HepG2 (cell line): ENCODE measurements around the gene AMZ2. TPM values are rescaled to one million over a fixed set of nuclear protein-coding genes. Genes with fewer than 3 reads are reported as not detected.

Experiments used
- CBX5 ChIP-seq: sonication (generic); formaldehyde crosslinking; IDR thresholded peaks from 2 replicates; pipeline ENCODE4 v1.4.0; 2020; ENCODE audit warnings: missing genetic modification reagents, borderline replicate concordance
- DNMT1 ChIP-seq: sonication (generic); formaldehyde crosslinking; IDR thresholded peaks from 2 replicates; pipeline ENCODE4 v1.5.1; 2020; ENCODE audit warnings: mild to moderate bottlenecking, missing genetic modification reagents
- EED ChIP-seq: sonication (generic); formaldehyde crosslinking; IDR thresholded peaks from 2 replicates; pipeline ENCODE4 v1.5.0; 2020; ENCODE audit warnings: mild to moderate bottlenecking, missing genetic modification reagents
- FLYWCH1 ChIP-seq: sonication (generic); formaldehyde crosslinking; IDR thresholded peaks from 2 replicates; pipeline ENCODE4 v1.8.1; 2023; ENCODE audit warnings: mild to moderate bottlenecking, missing genetic modification reagents
- FOXO1 ChIP-seq: sonication (generic); formaldehyde crosslinking; IDR thresholded peaks from 2 replicates; pipeline ENCODE4 v1.4.0; 2020; ENCODE audit warnings: missing genetic modification reagents
- GFI1 ChIP-seq: sonication (generic); formaldehyde crosslinking; IDR thresholded peaks from 2 replicates; pipeline ENCODE4 v1.5.0; 2020; ENCODE audit warnings: missing genetic modification reagents, mild to moderate bottlenecking, borderline replicate concordance
- GTF2F1 ChIP-seq: fragments of 150-350 bp; IDR thresholded peaks from 2 replicates; pipeline ENCODE4 v1.6.1; 2014; ENCODE audit warnings: low read length
- ISL2 ChIP-seq: sonication (generic); formaldehyde crosslinking; IDR thresholded peaks from 2 replicates; pipeline ENCODE4 v1.5.0; 2020; ENCODE audit warnings: missing genetic modification reagents
- JARID2 ChIP-seq: sonication (generic); formaldehyde crosslinking; IDR thresholded peaks from 2 replicates; pipeline ENCODE4 v1.8.1; 2023; ENCODE audit warnings: missing genetic modification reagents, inconsistent platforms; ENCODE audit not compliant: insufficient replicate concordance
- KLF16 ChIP-seq, 2 experiments: sonication (generic) in 1 of 2; formaldehyde crosslinking in 1 of 2; IDR thresholded peaks; 2 replicates each; pipeline versions ENCODE4 v1.6.1 to v1.8.0; 2016 to 2023; ENCODE audit warnings: missing genetic modification reagents in 2 of 2, missing compliant biosample characterization in 1 of 2
- KMT2B ChIP-seq: IDR thresholded peaks from 2 replicates; pipeline ENCODE4 v1.6.1; 2016; ENCODE audit warnings: missing genetic modification reagents, missing compliant biosample characterization
- MLLT10 ChIP-seq: sonication (generic); formaldehyde crosslinking; IDR thresholded peaks from 2 replicates; pipeline ENCODE4 v1.4.0; 2020; ENCODE audit warnings: missing genetic modification reagents
- MTA1 ChIP-seq: sonication (generic); formaldehyde crosslinking; IDR thresholded peaks from 2 replicates; pipeline ENCODE4 v1.4.0; 2020; ENCODE audit warnings: missing genetic modification reagents, mild to moderate bottlenecking, borderline replicate concordance
- NCOA5 ChIP-seq: sonication (generic); formaldehyde crosslinking; IDR thresholded peaks from 2 replicates; pipeline ENCODE4 v1.4.0; 2020; ENCODE audit warnings: missing genetic modification reagents
- PTBP1 ChIP-seq: fragments of 200-400 bp; formaldehyde crosslinking; IDR thresholded peaks from 2 replicates; pipeline ENCODE4 v1.6.1; 2018; ENCODE audit warnings: low read length, low read depth; ENCODE audit not compliant: poor library complexity, severe bottlenecking
- SALL2 ChIP-seq: sonication (generic); formaldehyde crosslinking; IDR thresholded peaks from 2 replicates; pipeline ENCODE4 v1.8.1; 2023; ENCODE audit warnings: mild to moderate bottlenecking, missing genetic modification reagents, inconsistent platforms
- SMAD9 ChIP-seq: sonication (generic); formaldehyde crosslinking; IDR thresholded peaks from 2 replicates; pipeline ENCODE4 v1.5.1; 2020; ENCODE audit warnings: mild to moderate bottlenecking, missing genetic modification reagents
- ZFP41 ChIP-seq: sonication (generic); formaldehyde crosslinking; IDR thresholded peaks from 2 replicates; pipeline ENCODE4 v1.4.0; 2020; ENCODE audit warnings: mild to moderate bottlenecking, missing genetic modification reagents, borderline replicate concordance
- ZNF430 ChIP-seq: sonication (generic); formaldehyde crosslinking; IDR thresholded peaks from 2 replicates; pipeline ENCODE4 v1.9.0; 2021; ENCODE audit warnings: mild to moderate bottlenecking, missing genetic modification reagents
- ZNF737 ChIP-seq: sonication (generic); formaldehyde crosslinking; IDR thresholded peaks from 2 replicates; pipeline ENCODE4 v1.5.0; 2020; ENCODE audit warnings: missing genetic modification reagents, mild to moderate bottlenecking, borderline replicate concordance
- polyA plus RNA-seq, 8 experiments: library from polyadenylated mRNA; depleted of rRNA in 3 of 8; stranded (reverse) in 7 of 8; unstranded in 1 of 8; fragments of >200 nt; fragmentation: Illumina TruSeq in 4 of 8; extraction: Trizol in 4 of 8; gene quantifications; 2 replicates each; pipeline versions ENCODE4 v1.2.1 to v1.2.3, GENCODE V29; 2011 to 2016; ENCODE audit warnings: low read depth in 4 of 8, missing spikeins in 1 of 8, mixed read lengths in 1 of 8; ENCODE audit not compliant: insufficient read depth in 1 of 8
- total RNA-seq, 5 experiments: library from RNA; depleted of rRNA; stranded (reverse); fragments of >200 nt; fragmentation: Illumina TruSeq; extraction: Trizol; gene quantifications; 2 replicates each; pipeline ENCODE4 v1.2.3, GENCODE V29; 2016; ENCODE audit warnings: low read depth in 1 of 5
- TF ChIP-seq, protein P1 (sequence below): IDR thresholded peaks from 2 replicates; pipeline ENCODE4 v1.6.1; 2016
- TF ChIP-seq, protein P2 (sequence below): sonication (generic); formaldehyde crosslinking; IDR thresholded peaks from 2 replicates; pipeline ENCODE4 v1.8.1; 2023; ENCODE audit warnings: mild to moderate bottlenecking, missing genetic modification reagents
- TF ChIP-seq, protein P3 (sequence below): sonication (generic); formaldehyde crosslinking; IDR thresholded peaks from 2 replicates; pipeline ENCODE4 v1.4.0; 2020; ENCODE audit warnings: mild to moderate bottlenecking, low read depth, missing genetic modification reagents
- TF ChIP-seq, protein P4 (sequence below): sonication (generic); formaldehyde crosslinking; IDR thresholded peaks from 2 replicates; pipeline ENCODE4 v1.8.0; 2022; ENCODE audit warnings: mild to moderate bottlenecking, missing genetic modification reagents
- TF ChIP-seq, protein P5 (sequence below): IDR thresholded peaks from 2 replicates; pipeline ENCODE4 v1.6.1; 2012; ENCODE audit warnings: low read depth, low read length, improper control_type of control experiment

The AMZ2 gene
- total and polyA plus RNA-seq, 2 of the 13 experiments (the other 11 are each of a cell fraction or from before 2014, with no cell fraction given) = 86.9 to 90.2 TPM

DNA sequence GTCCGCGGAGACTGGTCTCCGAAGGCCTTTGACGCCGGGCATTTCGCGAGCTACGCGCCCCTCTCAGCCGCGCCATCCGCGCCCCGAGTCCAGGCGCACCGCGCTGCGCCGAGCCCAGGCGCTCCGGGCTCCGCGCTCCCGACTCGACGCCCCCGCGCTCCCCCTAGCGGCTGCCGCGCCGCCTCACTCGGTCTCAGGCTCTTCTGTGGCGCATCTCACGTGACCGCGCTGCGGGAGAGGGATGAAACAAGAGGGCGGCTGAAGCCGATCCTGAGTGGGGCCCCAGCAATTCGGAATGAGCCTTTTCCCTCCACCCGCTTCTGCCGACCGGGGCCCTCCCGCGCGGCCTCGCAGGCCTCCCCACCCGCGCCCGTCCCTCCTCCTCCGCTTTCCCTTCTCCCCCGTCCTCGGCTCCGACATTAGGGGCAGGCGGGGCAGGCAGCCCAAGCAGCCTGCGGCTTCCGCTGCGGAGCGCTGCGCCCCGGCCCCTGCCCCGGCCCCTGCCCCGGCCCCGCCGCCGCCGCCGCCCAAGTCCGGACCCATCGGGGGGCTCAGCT, 42.5 kb upstream of the AMZ2 start (continued):
- peak; percentile 85; the same call in 1 of the 2 replicates for TF ChIP-seq KMT2B (CRISPR knock-in tag)
- peak; percentile 39 for TF ChIP-seq ISL2 (CRISPR knock-in tag)
- peak; percentile 79; the same call in 1 of the 2 replicates for TF ChIP-seq ZNF430 (CRISPR knock-in tag)
- TF ChIP-seq SMAD9 (CRISPR knock-in tag) = no peak
- peak in 1 of 2 experiments; percentile 79; a peak in 2 of 4 replicates for TF ChIP-seq KLF16 (CRISPR knock-in tag; IDR thresholded peaks at IDR 0.05)
- TF ChIP-seq JARID2 (CRISPR knock-in tag) = no peak
- no peak for TF ChIP-seq ZNF737 (CRISPR knock-in tag)
- TF ChIP-seq EED (CRISPR knock-in tag) = 0 out of 2 replicates have a peak, but pooled peaks have one; percentile 34
- TF ChIP-seq, protein P1, sequence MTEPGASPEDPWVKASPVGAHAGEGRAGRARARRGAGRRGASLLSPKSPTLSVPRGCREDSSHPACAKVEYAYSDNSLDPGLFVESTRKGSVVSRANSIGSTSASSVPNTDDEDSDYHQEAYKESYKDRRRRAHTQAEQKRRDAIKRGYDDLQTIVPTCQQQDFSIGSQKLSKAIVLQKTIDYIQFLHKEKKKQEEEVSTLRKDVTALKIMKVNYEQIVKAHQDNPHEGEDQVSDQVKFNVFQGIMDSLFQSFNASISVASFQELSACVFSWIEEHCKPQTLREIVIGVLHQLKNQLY (CRISPR knock-in tag) = peak; percentile 80; the same call in 1 of the 2 replicates
- TF ChIP-seq CBX5 (CRISPR knock-in tag) = peak; percentile 83
- peak; percentile 75 for TF ChIP-seq DNMT1 (CRISPR knock-in tag)
- TF ChIP-seq ZFP41 = no peak
- TF ChIP-seq NCOA5 = no peak
- TF ChIP-seq PTBP1 = no peak
- TF ChIP-seq SALL2 (CRISPR knock-in tag) = peak; percentile 69
- 0 out of 2 replicates have a peak, but pooled peaks have one; percentile 67 for TF ChIP-seq GTF2F1
- peak; percentile 80; the same call in 1 of the 2 replicates for TF ChIP-seq GFI1 (CRISPR knock-in tag)
- TF ChIP-seq, protein P2, sequence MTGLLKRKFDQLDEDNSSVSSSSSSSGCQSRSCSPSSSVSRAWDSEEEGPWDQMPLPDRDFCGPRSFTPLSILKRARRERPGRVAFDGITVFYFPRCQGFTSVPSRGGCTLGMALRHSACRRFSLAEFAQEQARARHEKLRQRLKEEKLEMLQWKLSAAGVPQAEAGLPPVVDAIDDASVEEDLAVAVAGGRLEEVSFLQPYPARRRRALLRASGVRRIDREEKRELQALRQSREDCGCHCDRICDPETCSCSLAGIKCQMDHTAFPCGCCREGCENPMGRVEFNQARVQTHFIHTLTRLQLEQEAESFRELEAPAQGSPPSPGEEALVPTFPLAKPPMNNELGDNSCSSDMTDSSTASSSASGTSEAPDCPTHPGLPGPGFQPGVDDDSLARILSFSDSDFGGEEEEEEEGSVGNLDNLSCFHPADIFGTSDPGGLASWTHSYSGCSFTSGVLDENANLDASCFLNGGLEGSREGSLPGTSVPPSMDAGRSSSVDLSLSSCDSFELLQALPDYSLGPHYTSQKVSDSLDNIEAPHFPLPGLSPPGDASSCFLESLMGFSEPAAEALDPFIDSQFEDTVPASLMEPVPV (CRISPR knock-in tag) = peak; percentile 87; the same call in 1 of the 2 replicates
- TF ChIP-seq, protein P3, sequence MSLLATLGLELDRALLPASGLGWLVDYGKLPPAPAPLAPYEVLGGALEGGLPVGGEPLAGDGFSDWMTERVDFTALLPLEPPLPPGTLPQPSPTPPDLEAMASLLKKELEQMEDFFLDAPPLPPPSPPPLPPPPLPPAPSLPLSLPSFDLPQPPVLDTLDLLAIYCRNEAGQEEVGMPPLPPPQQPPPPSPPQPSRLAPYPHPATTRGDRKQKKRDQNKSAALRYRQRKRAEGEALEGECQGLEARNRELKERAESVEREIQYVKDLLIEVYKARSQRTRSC (CRISPR knock-in tag) = no peak
- peak; percentile 63 for TF ChIP-seq FOXO1 (CRISPR knock-in tag)
- peak; percentile 92 for TF ChIP-seq MTA1 (CRISPR knock-in tag)
- no peak for TF ChIP-seq MLLT10 (CRISPR knock-in tag)
- TF ChIP-seq, protein P4, sequence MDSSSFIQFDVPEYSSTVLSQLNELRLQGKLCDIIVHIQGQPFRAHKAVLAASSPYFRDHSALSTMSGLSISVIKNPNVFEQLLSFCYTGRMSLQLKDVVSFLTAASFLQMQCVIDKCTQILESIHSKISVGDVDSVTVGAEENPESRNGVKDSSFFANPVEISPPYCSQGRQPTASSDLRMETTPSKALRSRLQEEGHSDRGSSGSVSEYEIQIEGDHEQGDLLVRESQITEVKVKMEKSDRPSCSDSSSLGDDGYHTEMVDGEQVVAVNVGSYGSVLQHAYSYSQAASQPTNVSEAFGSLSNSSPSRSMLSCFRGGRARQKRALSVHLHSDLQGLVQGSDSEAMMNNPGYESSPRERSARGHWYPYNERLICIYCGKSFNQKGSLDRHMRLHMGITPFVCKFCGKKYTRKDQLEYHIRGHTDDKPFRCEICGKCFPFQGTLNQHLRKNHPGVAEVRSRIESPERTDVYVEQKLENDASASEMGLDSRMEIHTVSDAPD (CRISPR knock-in tag) = 0 out of 2 replicates have a peak, but pooled peaks have one; percentile 52
- TF ChIP-seq, protein P5, sequence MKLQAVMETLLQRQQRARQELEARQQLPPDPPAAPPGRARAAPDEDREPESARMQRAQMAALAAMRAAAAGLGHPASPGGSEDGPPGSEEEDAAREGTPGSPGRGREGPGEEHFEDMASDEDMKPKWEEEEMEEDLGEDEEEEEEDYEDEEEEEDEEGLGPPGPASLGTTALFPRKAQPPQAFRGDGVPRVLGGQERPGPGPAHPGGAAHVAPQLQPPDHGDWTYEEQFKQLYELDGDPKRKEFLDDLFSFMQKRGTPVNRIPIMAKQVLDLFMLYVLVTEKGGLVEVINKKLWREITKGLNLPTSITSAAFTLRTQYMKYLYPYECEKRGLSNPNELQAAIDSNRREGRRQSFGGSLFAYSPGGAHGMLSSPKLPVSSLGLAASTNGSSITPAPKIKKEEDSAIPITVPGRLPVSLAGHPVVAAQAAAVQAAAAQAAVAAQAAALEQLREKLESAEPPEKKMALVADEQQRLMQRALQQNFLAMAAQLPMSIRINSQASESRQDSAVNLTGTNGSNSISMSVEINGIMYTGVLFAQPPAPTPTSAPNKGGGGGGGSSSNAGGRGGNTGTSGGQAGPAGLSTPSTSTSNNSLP = peak; percentile 19; the same call in 1 of the 2 replicates
- TF ChIP-seq FLYWCH1 (CRISPR knock-in tag) = no peak
